IPS-20b (cell line): ENCODE measurements around the gene CXCR6.

Experiments used
- H3K27ac ChIP-seq: one replicate; pipeline ENCODE4 v1.5.1; 2013; ENCODE audit warnings: low read length
- H3K27me3 ChIP-seq: 2 replicates; pipeline ENCODE4 v1.6.1; 2013; ENCODE audit warnings: mild to moderate bottlenecking, low read length, inconsistent platforms; ENCODE audit not compliant: insufficient read depth
- H3K36me3 ChIP-seq: 2 replicates; pipeline ENCODE4 v1.6.1; 2013; ENCODE audit warnings: low read depth, mild to moderate bottlenecking, inconsistent platforms, low read length, moderate library complexity; ENCODE audit not compliant: insufficient read depth
- H3K4me1 ChIP-seq: 2 replicates; pipeline ENCODE4 v1.6.1; 2013; ENCODE audit warnings: mild to moderate bottlenecking, control low read depth, inconsistent platforms, low read length, moderate library complexity; ENCODE audit not compliant: insufficient read depth
- H3K4me3 ChIP-seq: 2 replicates; pipeline ENCODE4 v1.5.1; 2013; ENCODE audit warnings: mild to moderate bottlenecking, low read length, inconsistent platforms
- H3K9ac ChIP-seq: 2 replicates; pipeline ENCODE4 v1.6.1; 2013; ENCODE audit warnings: low read depth, mild to moderate bottlenecking, inconsistent platforms, low read length, moderate library complexity
- H3K9me3 ChIP-seq: 2 replicates; pipeline ENCODE4 v1.6.1; 2013; ENCODE audit warnings: mild to moderate bottlenecking, low read depth, low read length, inconsistent platforms; ENCODE audit not compliant: insufficient read depth

Gene CXCR6

DNA sequence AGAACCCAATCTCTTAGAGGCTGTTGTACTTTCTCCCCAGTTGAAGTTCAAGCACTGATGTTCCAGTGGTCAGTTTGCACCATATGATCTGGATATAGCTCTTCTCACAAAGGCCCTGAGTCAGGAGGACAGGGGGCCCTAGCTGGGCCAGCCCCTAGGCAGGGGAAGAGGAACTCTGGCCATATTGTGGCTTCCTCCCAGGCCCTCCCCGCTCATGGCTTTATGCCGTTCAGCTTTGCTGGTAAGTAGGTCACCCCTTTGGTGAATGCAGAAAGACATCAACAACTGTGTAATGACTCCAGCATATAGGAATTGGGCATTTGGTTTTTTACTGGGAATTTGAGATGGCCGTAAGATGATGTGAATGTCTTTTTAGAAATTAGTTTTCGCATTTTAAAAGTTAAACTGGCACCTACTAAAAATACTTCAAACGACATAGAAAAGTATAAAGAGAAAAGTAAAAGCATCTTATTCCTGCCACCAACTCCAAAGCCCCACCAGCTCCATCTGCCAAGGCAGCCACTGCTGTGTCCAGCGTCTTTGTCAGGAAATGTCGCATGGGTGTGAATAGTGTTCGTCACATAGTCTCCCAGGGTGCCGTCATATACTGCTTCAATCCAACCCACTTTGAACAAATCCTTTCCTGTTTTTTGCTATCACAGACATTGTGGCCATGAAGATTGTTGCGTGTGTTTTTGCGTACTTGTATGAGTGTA is 31.6 kb upstream of the CXCR6 start:
- Histone ChIP-seq H3K27ac (no peak overlapping the region), H3K36me3 (no peaks in the 10 kb centered on the region), H3K27me3 (peaks cover 7% of the 10 kb centered on the region; the same call in 1 of the 2 replicates), H3K9me3 (no peaks in the 10 kb centered on the region), H3K4me1 (no peaks in the 10 kb centered on the region), H3K9ac (no peak overlapping the region), H3K4me3 (no peak overlapping the region)

DNA sequence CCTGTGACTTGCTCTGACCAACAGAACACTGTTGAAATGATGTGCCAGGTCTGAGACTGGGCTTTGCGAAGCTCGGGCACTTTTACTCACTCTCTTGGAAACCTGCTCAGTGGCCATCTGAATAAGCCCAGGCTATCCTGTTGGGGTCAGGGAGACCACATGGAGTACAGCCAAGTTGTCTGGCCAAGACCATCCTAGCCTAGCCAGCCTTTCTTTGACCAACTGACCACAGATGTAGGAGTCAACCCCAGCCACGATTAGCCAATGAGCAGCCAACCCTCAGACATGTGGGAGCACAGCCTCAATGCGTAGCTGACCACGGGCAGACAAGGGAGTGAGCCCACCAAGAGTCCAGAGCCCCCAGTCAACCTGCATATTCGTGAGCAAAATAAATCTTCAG is 30.8 kb upstream of the CXCR6 start:
- H3K4me1 ChIP-seq: no peaks in the 10 kb centered on the region
- H3K27ac ChIP-seq: no peak overlapping the region
- no peak overlapping the region for H3K4me3 ChIP-seq

DNA sequence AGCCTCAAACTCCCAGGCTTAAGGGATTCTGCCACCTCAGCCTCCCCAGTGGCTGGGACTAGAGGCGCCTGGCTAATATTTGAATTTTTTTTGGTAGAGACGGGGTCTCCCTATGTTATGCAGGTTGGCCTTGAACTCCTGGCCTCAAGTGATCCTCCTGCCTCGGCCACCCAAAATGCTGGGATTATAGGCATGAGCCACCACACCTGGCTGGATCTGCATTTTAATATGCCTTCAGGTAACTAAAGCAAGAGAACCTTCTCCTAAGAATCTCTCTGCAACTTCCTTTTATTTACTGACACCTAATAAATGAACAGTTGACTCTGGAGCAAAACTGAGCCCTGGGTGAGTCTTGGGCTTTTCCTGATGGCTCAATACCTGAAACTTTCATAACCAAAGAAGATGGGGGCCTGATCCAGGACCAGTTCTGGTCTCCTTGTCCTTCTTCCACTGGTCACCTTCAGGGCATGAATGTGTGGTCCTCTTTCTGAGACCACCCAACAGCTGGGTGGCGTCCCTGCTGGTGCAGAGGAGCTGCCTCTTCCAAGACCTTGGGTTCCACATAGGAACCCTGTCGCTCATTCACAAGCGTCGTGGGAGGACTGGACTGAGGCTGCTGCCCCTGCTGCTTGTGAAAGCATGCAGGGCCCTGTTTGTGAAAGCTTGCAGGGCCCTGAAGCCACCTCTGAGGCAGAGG is 28.8 kb upstream of the CXCR6 start:
- H3K27ac ChIP-seq: no peak overlapping the region
- H3K27me3 ChIP-seq: peaks cover 7% of the 10 kb centered on the region; the same call in 1 of the 2 replicates
- H3K4me3 ChIP-seq: no peak overlapping the region
- no peaks in the 10 kb centered on the region for H3K4me1 ChIP-seq
- no peak overlapping the region for H3K9ac ChIP-seq
- H3K36me3 ChIP-seq: no peaks in the 10 kb centered on the region
- no peaks in the 10 kb centered on the region for H3K9me3 ChIP-seq

More for the DNA sequence above, 30.8 kb upstream of the CXCR6 start:
- H3K9ac ChIP-seq: no peak overlapping the region
- peaks cover 7% of the 10 kb centered on the region; the same call in 1 of the 2 replicates for H3K27me3 ChIP-seq
- H3K9me3 ChIP-seq: no peaks in the 10 kb centered on the region
- no peaks in the 10 kb centered on the region for H3K36me3 ChIP-seq

DNA sequence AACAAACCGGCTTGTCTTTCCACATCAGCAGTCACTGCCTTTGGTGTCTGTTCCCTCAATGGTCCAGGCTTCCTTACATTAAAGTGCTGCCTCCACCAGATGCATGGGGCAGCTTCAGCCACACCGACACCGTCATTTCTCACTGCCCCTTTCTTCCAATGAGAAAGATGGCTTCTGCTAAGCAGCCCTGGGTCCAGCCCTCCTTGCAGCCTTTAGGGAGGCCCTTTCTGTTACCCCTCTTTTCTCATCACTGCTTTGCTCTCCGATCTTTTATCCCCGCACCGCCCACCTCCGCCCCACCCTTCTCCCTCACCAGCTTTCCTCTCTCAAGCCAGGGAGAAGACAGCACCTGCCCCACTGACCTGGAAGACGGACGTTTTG is 28.2 kb upstream of the CXCR6 start:
- no peak overlapping the region for H3K4me3 ChIP-seq
- H3K36me3 ChIP-seq: no peaks in the 10 kb centered on the region
- H3K27ac ChIP-seq: no peak overlapping the region
- no peaks in the 10 kb centered on the region for H3K4me1 ChIP-seq
- H3K9me3 ChIP-seq: no peaks in the 10 kb centered on the region
- peaks cover 7% of the 10 kb centered on the region; the same call in 1 of the 2 replicates for H3K27me3 ChIP-seq
- H3K9ac ChIP-seq: no peak overlapping the region

DNA sequence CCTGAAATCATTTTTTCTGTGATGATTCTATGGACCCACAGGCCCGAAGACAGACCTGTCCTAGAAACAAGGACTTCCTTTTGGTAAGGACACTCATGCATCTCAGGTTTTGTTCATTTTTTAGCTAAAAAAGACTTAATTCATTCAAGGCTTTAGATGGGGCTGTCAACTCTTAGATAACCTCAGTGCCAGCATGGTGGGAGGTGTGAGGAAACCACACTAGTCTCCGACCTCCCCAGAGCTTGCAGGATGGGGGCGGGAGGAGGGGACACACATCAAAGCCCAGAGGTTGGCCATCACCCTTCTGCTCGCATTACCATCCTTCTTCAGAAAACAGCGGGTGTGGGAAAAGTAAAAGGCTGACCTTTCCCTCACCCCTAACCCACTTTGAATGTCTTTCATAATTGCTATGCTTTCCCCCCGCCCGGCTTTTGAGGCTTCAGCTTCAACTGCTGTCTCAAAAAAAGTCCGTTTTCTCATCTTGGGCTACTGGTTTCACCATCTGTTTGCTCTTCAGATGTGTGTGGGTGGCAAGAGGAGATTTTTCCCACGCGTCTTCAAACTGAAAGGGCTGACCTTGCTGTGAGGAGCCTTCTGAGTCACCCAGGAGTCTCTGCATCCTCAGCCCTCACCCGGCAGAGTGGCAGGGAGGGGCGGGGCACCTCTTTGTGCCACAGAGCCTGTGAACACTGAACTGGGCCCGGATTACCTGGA is 27.6 kb upstream of the CXCR6 start:
- Histone ChIP-seq H3K9me3 (no peaks in the 10 kb centered on the region), H3K4me1 (no peaks in the 10 kb centered on the region), H3K27me3 (peaks cover 7% of the 10 kb centered on the region; the same call in 1 of the 2 replicates), H3K4me3 (no peak overlapping the region), H3K9ac (no peak overlapping the region), H3K36me3 (no peaks in the 10 kb centered on the region), H3K27ac (no peak overlapping the region)

DNA sequence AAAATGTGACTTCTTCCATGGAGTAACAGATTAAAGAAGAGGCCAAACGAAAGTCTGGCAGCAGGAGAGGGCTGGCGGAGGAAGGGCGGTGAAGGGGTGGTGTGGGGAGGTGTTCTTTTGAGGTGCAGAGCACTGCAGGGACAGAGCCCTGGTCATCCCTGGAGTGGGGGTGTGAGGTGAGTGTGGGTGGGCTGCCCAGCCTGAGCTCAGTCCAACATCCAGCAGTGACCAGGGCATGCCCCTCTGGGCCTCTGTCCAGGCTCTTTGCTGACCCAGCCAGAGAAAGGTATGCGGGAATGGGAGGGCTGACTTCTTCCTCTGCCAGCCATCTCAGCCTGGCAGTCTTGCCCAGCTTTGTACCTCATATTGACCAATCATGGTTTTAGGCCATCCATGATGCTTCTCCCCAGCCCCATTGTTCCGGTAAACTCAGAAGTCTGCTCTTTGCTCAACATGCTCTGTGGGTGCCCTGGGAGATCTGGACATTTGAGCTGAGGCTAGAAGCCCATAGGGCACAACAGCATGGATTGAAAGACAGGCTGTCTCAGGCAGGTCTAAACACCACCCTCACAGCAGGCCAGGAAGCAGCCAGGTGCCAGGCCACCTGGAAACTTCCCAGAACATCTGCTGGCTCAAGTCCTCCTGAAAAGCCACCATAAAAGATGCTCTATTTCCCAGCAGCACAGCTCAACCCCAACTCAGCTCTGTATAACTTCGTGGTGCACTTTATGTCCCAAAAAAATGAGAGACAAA is 25.9 kb upstream of the CXCR6 start:
- no peaks in the 10 kb centered on the region for H3K4me1 ChIP-seq
- no peak overlapping the region for H3K4me3 ChIP-seq
- H3K27ac ChIP-seq: no peak overlapping the region

DNA sequence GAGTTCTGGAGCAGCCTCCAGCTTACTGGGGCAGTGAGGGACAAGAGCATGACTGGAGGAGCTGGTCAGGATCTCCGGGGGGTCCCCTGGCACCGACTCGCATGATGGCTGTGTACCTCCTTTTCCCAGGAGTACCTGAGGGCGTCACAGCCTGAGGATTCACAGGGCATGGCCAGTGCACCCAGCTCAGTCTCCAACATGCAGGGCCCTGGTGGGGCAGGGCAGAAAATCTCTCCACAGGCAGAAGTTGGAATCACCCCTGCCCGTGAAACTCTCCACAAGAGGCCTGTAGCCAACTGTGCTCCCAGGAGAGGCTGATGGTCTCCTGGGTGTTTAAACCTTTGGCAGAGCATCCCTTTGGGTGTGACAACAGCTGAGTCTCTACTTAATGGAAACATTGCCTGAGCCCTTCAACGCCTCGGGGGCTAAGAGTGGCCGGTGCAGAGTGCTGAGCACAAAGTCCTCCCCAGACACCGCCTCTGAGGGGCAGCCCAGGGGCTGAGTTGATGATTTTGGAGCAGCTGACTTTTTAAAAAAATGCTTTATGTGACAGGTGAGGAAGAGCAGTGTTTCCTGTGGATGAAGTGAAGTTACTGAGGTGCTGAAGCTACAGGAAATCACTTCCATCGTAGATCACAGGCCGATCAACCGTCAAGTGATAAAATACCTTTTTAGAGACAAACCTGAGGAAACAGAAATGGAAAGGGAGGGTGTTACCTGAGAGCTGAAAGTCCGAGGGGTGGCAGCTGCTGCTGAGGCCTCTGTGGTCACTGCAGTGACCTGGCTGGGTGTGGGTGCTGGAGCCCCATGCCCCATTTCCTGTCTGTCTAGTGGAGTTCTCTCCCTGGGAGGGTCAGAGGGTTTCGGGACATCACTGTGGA is 21.9 kb upstream of the CXCR6 start:
- Histone ChIP-seq H3K9me3 (no peaks in the 10 kb centered on the region), H3K4me3 (no peak overlapping the region), H3K9ac (no peak overlapping the region), H3K4me1 (no peaks in the 10 kb centered on the region), H3K27me3 (no peaks in the 10 kb centered on the region), H3K27ac (no peak overlapping the region), H3K36me3 (peaks cover 38% of the 10 kb centered on the region)

More for the DNA sequence above, 25.9 kb upstream of the CXCR6 start:
- H3K36me3 ChIP-seq: peaks cover 16% of the 10 kb centered on the region
- no peak overlapping the region for H3K9ac ChIP-seq
- H3K9me3 ChIP-seq: no peaks in the 10 kb centered on the region
- H3K27me3 ChIP-seq: peaks cover 7% of the 10 kb centered on the region; the same call in 1 of the 2 replicates

DNA sequence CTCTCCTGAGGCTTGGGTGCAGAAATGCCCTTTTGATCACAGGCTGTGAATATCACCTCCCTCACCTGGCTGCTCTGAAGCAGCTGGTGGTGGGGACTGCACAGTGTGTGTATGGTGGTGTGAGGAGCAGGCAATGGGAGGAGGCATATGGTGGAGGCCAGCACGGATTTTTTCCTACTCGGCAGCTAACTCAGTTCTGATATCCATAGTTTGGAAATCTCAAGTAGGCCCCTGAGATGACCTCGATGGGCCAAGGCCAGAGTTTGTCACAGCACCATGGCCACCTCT is 21.3 kb upstream of the CXCR6 start:
- Histone ChIP-seq H3K27me3 (no peaks in the 10 kb centered on the region), H3K4me1 (no peaks in the 10 kb centered on the region), H3K4me3 (no peak overlapping the region), H3K9ac (no peak overlapping the region), H3K9me3 (no peaks in the 10 kb centered on the region), H3K36me3 (peaks cover 38% of the 10 kb centered on the region), H3K27ac (no peak overlapping the region)

DNA sequence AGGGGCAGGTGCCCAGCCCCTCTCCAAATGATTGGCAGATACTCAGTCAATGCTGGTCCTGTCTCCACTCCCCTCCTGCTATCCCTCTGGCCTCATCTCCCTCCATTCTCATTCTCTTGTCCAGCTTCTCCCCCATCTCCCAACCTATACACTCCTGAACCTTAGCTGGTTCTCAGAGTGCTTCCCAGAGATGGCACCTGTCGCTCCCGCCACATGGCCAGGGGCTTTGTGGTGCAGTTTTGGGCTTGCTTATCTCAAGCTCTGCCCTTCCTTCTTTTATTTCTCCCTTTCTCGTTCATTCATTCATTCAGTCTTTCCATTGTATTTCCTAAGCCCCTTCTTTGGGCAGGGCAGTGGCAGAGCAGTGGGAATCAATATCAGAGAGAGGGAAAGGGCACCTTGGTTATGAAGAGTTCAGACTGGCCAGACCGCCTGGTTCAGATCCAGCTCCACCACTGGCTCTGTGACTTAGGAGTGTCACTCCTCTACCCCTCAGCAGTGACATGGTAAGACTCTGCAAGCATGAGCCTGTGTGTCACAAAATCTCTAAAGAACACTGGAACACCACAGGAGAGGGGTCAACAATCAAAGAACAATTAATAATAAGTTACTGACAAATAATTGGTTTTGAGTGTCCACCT is 20.2 kb upstream of the CXCR6 start:
- Histone ChIP-seq H3K9ac (no peak overlapping the region), H3K36me3 (peaks cover 49% of the 10 kb centered on the region), H3K4me1 (no peaks in the 10 kb centered on the region), H3K4me3 (no peak overlapping the region), H3K27ac (no peak overlapping the region), H3K9me3 (no peaks in the 10 kb centered on the region), H3K27me3 (no peaks in the 10 kb centered on the region)

DNA sequence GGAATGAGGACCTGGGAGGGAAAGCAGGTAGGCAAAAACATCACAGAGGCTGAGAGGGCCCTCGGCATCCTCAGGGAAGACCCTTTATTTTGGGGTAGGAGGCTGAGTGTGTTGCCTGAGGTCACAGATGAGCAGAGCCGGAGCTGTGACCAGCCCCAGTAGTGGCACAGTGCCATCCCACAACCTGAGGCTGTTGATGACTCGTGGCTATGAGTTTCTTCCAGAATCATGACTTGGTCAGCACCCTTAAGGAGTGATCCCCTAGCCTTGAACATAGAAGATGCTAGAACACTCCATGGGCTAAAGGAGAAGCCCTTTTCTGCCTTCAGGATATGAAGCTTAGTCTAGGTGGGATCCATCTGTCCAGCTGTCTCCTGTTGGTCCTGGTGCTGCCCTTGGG is 19.5 kb upstream of the CXCR6 start:
- Histone ChIP-seq H3K9me3 (no peaks in the 10 kb centered on the region), H3K27ac (no peak overlapping the region), H3K4me1 (no peaks in the 10 kb centered on the region), H3K9ac (no peak overlapping the region), H3K27me3 (no peaks in the 10 kb centered on the region), H3K4me3 (no peak overlapping the region), H3K36me3 (peaks cover 55% of the 10 kb centered on the region)
